Naive thymus-derived CD8-positive, alpha-beta T cell (primary cell): ENCODE measurements around the gene PKD1. TPM values are rescaled to one million over a fixed set of nuclear protein-coding genes. Genes with fewer than 3 reads are reported as not detected.
A peak's percentile ranks its signal among the peaks of the same experiment; 100 is the strongest.
"Not testable (repeated sequence)": the region's sequence is repeated elsewhere in the genome, so short reads cannot be mapped to it uniquely, and the experiment has no call there.

Source experiments
- ATAC-seq, 2 donors: fragments of 150-1000 bp; cut with Tn5 transposase in 1 of 2; sonication (Bioruptor Pico), chemical (Tn5 transposase) in 1 of 2; 1 replicate in 1 of 2; 2 replicates in 1 of 2; pipeline ENCODE4 v1.10.0; 2021; ENCODE audit warnings: mild to moderate bottlenecking in 2 of 2, moderate library complexity in 2 of 2
- POLR2A ChIA-PET: fragments of 350-600 bp; sonication (Branson Sonifier 250); formaldehyde crosslinking; loops from one replicate; lab custom pipeline; 2021; ENCODE audit warnings: antibody characterized with exemption; lab: Charles Lee
- DNase-seq, 10 donors: peaks; one replicate each; pipeline versions ENCODE4 v3.0.0 to v3.0.0-alpha.2; 2020 to 2022
- H3K27ac Mint-ChIP-seq, 10 donors: one replicate each; pipeline ENCODE4 v1.8.0; 2020 to 2022; ENCODE audit warnings: mild to moderate bottlenecking in 10 of 10, mixed read lengths in 10 of 10, moderate library complexity in 4 of 10, inconsistent platforms in 1 of 10
- H3K27me3 Mint-ChIP-seq, 5 donors: one replicate each; pipeline ENCODE4 v1.8.0; 2021 to 2022; ENCODE audit warnings: mixed read lengths in 5 of 5
- H3K36me3 Mint-ChIP-seq, 3 donors: one replicate each; pipeline ENCODE4 v1.8.0; 2020 to 2022; ENCODE audit warnings: mixed read lengths in 3 of 3, mild to moderate bottlenecking in 2 of 3, inconsistent platforms in 1 of 3
- H3K4me1 Mint-ChIP-seq, 4 donors: one replicate each; pipeline ENCODE4 v1.8.0; 2021 to 2022; ENCODE audit warnings: mixed read lengths in 4 of 4
- H3K4me3 Mint-ChIP-seq, 10 donors: one replicate each; pipeline ENCODE4 v1.8.0; 2020 to 2022; ENCODE audit warnings: mild to moderate bottlenecking in 10 of 10, mixed read lengths in 10 of 10, moderate library complexity in 6 of 10, inconsistent platforms in 1 of 10
- H3K9me3 Mint-ChIP-seq, 9 donors: one replicate each; pipeline ENCODE4 v1.8.0; 2020 to 2022; ENCODE audit warnings: mixed read lengths in 9 of 9, mild to moderate bottlenecking in 3 of 9, inconsistent platforms in 1 of 9, moderate library complexity in 1 of 9
- polyA plus RNA-seq, 3 donors: library from polyadenylated mRNA; unstranded; fragments of 300-500 nt; fragmentation: Illumina TruSeq; gene quantifications; one replicate each; pipeline ENCODE4 v1.2.3, GENCODE V29; 2021
- total RNA-seq, 8 experiments: library from RNA in 2 of 8; stranded (reverse) in 2 of 8; gene quantifications; one replicate each; pipeline ENCODE4 v1.2.3 and lab custom pipeline; 2021 to 2026

The PKD1 gene
- total and polyA plus RNA-seq, 5 experiments from 2014 or later = 3.5 to 134 (median 9.9) TPM

GRCh38 chr16:2147378-2147777 lies 11.7 kb upstream of the PKD1 start:
- POLR2A ChIA-PET = interaction anchor here (0.6 to 2.8 kb wide), 5 partner anchors 8 to 183 kb away, joined by 3 to 20 read pairs (median 5); partner anchors contain the start of genes RPS2, TBL3 and TRAF7
- ATAC-seq = no peak
- no peaks in the 10 kb centered on the region for H3K27me3 Mint-ChIP-seq
- no peak overlapping the region for H3K27ac Mint-ChIP-seq
- no peaks in the 10 kb centered on the region for H3K9me3 Mint-ChIP-seq
- peak overlapping the region in 8 of 10 donors; percentile 18 to 75 (median 36) for H3K4me3 Mint-ChIP-seq
- peaks cover 3 to 24% (median 18%) of the 10 kb centered on the region in 4 donors for H3K4me1 Mint-ChIP-seq
- peaks cover 0 to 7% (median 4%) of the 10 kb centered on the region in 3 donors for H3K36me3 Mint-ChIP-seq
- no peak for DNase-seq

- ATAC-seq = no peak
- peak overlapping the region in 2 of 10 donors; percentile 0 to 55 for H3K27ac Mint-ChIP-seq
- H3K9me3 Mint-ChIP-seq = no peaks in the 10 kb centered on the region
- no peaks in the 10 kb centered on the region for H3K36me3 Mint-ChIP-seq
- peaks cover 0 to 11% (median 7%) of the 10 kb centered on the region in 4 donors for H3K4me1 Mint-ChIP-seq
- no peaks in the 10 kb centered on the region for H3K27me3 Mint-ChIP-seq
- POLR2A ChIA-PET = interaction anchor here (1.0 to 2.8 kb wide), 2 partner anchors 10 to 118 kb away, joined by 3 to 20 read pairs; partner anchors contain the start of gene TRAF7
- no peak overlapping the region for H3K4me3 Mint-ChIP-seq
- no peak for DNase-seq
Observed at GRCh38 chr16:2145843-2146242, 10.1 kb upstream of the PKD1 start.

- Mint-ChIP-seq H3K9me3 (no peaks in the 10 kb centered on the region), H3K36me3 (no peaks in the 10 kb centered on the region), H3K27me3 (no peaks in the 10 kb centered on the region), H3K27ac (no peak overlapping the region), H3K4me3 (no peak overlapping the region), H3K4me1 (peaks cover 3 to 8% (median 6%) of the 10 kb centered on the region in 4 donors)
- no peak for ATAC-seq
- POLR2A ChIA-PET = interaction anchor here (0.9 to 1.6 kb wide), 2 partner anchors 11 to 135 kb away, joined by 3 to 9 read pairs; partner anchors contain the start of gene TRAF7
- no peak for DNase-seq
Observed at GRCh38 chr16:2143878-2144485, 8.3 kb upstream of the PKD1 start.

- Mint-ChIP-seq H3K27me3 (no peaks in the 10 kb centered on the region), H3K27ac (no peak overlapping the region), H3K36me3 (no peaks in the 10 kb centered on the region), H3K4me3 (no peak overlapping the region), H3K4me1 (peaks cover 3 to 8% (median 6%) of the 10 kb centered on the region in 4 donors), H3K9me3 (no peaks in the 10 kb centered on the region)
- POLR2A ChIA-PET = interaction anchor here (0.9 to 1.6 kb wide), 2 partner anchors 12 to 134 kb away, joined by 3 to 9 read pairs; partner anchors contain the start of gene TRAF7
- ATAC-seq = no peak
- no peak for DNase-seq
Observed at GRCh38 chr16:2142942-2143877, 7.5 kb upstream of the PKD1 start.

GRCh38 chr16:2135071-2135470 lies 627 bp downstream of the PKD1 start:
- DNase-seq = peak in 3 of 10 donors; percentile 9 to 34 (median 27)
- ATAC-seq, H3K27me3 Mint-ChIP-seq, H3K36me3 Mint-ChIP-seq, H3K9me3 Mint-ChIP-seq, POLR2A ChIA-PET: not testable (repeated sequence)
- H3K27ac Mint-ChIP-seq = peak overlapping the region in 2 of 10 donors; percentile 48 to 69
- H3K4me3 Mint-ChIP-seq = peak overlapping the region; percentile 65 to 91 (median 78)
- peaks cover 7 to 17% (median 10%) of the 10 kb centered on the region in 4 donors for H3K4me1 Mint-ChIP-seq

GRCh38 chr16:2133797-2134196 lies 1.9 kb downstream of the PKD1 start:
- DNase-seq, H3K27me3 Mint-ChIP-seq, H3K36me3 Mint-ChIP-seq, H3K9me3 Mint-ChIP-seq, POLR2A ChIA-PET, H3K27ac Mint-ChIP-seq, ATAC-seq: not testable (repeated sequence)
- H3K4me1 Mint-ChIP-seq = peaks cover 7 to 18% (median 11%) of the 10 kb centered on the region in 4 donors
- peak overlapping the region in 2 of 10 donors; percentile 32 to 58 for H3K4me3 Mint-ChIP-seq

GRCh38 chr16:2129890-2130447 lies 5.7 kb downstream of the PKD1 start:
- not testable (repeated sequence) for DNase-seq, H3K4me3 Mint-ChIP-seq, H3K27me3 Mint-ChIP-seq, ATAC-seq, H3K36me3 Mint-ChIP-seq, H3K9me3 Mint-ChIP-seq, H3K27ac Mint-ChIP-seq
- H3K4me1 Mint-ChIP-seq = peaks cover 13 to 34% (median 17%) of the 10 kb centered on the region in 4 donors
- POLR2A ChIA-PET = interaction anchor here (0.6 kb wide), 1 partner anchor 256 kb away, joined by 4 read pairs; no protein-coding TSS in a partner anchor

- not testable (repeated sequence) for ATAC-seq, H3K27ac Mint-ChIP-seq
- H3K4me3 Mint-ChIP-seq = peak overlapping the region in 2 of 10 donors; percentile 14 to 84
Observed at GRCh38 chr16:2129251-2129650, 6.4 kb downstream of the PKD1 start.

GRCh38 chr16:2127630-2128280 lies 7.9 kb downstream of the PKD1 start:
- H3K4me3 Mint-ChIP-seq = peak overlapping the region in 2 of 10 donors; percentile 21 to 67
- H3K36me3 Mint-ChIP-seq, POLR2A ChIA-PET, H3K27me3 Mint-ChIP-seq, H3K9me3 Mint-ChIP-seq, ATAC-seq: not testable (repeated sequence)
- DNase-seq = peak in 2 of 10 donors; percentile 23
- peaks cover 13 to 34% (median 16%) of the 10 kb centered on the region in 4 donors for H3K4me1 Mint-ChIP-seq
- H3K27ac Mint-ChIP-seq = peak overlapping the region in 2 of 10 donors; percentile 72 to 80

More at GRCh38 chr16:2129251-2129650, 6.4 kb downstream of the PKD1 start:
- DNase-seq, H3K27me3 Mint-ChIP-seq, POLR2A ChIA-PET, H3K36me3 Mint-ChIP-seq, H3K9me3 Mint-ChIP-seq: not testable (repeated sequence)
- peaks cover 13 to 36% (median 16%) of the 10 kb centered on the region in 4 donors for H3K4me1 Mint-ChIP-seq

- Mint-ChIP-seq H3K4me3 (peak overlapping the region in 3 of 10 donors; percentile 21 to 67 (median 33)), H3K4me1 (peaks cover 13 to 34% (median 17%) of the 10 kb centered on the region in 4 donors), H3K27ac (peak overlapping the region in 7 of 10 donors; percentile 25 to 84 (median 64))
- not testable (repeated sequence) for H3K27me3 Mint-ChIP-seq, H3K9me3 Mint-ChIP-seq, H3K36me3 Mint-ChIP-seq
- peak; percentile 11 to 12 for ATAC-seq
- POLR2A ChIA-PET = interaction anchor here (1.1 kb wide), 1 partner anchor 21 kb away, joined by 3 read pairs; the partner anchor contains the start of gene RAB26
- peak in 4 of 10 donors; percentile 21 to 45 (median 37) for DNase-seq
Observed at GRCh38 chr16:2126928-2127556, 8.7 kb downstream of the PKD1 start.

- not testable (repeated sequence) for ATAC-seq, H3K9me3 Mint-ChIP-seq, H3K27me3 Mint-ChIP-seq, DNase-seq, H3K36me3 Mint-ChIP-seq, H3K4me3 Mint-ChIP-seq
- POLR2A ChIA-PET = interaction anchor here (0.6 to 1.1 kb wide), 2 partner anchors 22 to 116 kb away, joined by 3 to 4 read pairs; partner anchors contain the start of gene RAB26
- Mint-ChIP-seq H3K27ac (peak overlapping the region in 1 of 10 donors; percentile 48), H3K4me1 (peaks cover 14 to 35% (median 18%) of the 10 kb centered on the region in 4 donors)
Observed at GRCh38 chr16:2126161-2126743, 9.4 kb downstream of the PKD1 start.
